ENCODE data around the gene ANKRD34C. TPM values are rescaled to one million over a fixed set of nuclear protein-coding genes. Genes with fewer than 3 reads are reported as not detected.

The ANKRD34C gene
- total and polyA plus RNA-seq, 9 of the 15 experiments (the other 6 are each of a cell fraction or from before 2014, with no cell fraction given) = 0.01 TPM; not detected in 8

- no peak for TF ChIP-seq JUN (IDR thresholded peaks at IDR 0.05; ENCODE audit: borderline replicate concordance, low read depth, low read length)
- no peak for TF ChIP-seq JUN (CRISPR knock-in tag; IDR thresholded peaks at IDR 0.05; ENCODE audit: borderline replicate concordance)
- TF ChIP-seq BRF2 (IDR thresholded peaks at IDR 0.05; ENCODE audit: borderline replicate concordance, insufficient read depth, insufficient read length) = no peak
- TF ChIP-seq YBX1 (IDR thresholded peaks at IDR 0.05) = no peak
- TF ChIP-seq RFX1 (IDR thresholded peaks at IDR 0.05) = no peak
- TF ChIP-seq SMAD3 (CRISPR knock-in tag; conservative IDR thresholded peaks at IDR 0.05) = no peak
- TF ChIP-seq, protein P1, sequence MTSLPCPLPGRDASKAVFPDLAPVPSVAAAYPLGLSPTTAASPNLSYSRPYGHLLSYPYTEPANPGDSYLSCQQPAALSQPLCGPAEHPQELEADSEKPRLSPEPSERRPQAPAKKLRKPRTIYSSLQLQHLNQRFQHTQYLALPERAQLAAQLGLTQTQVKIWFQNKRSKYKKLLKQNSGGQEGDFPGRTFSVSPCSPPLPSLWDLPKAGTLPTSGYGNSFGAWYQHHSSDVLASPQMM (CRISPR knock-in tag; IDR thresholded peaks at IDR 0.05) = no peak
- peak; percentile 98 for TF ChIP-seq VEZF1 (CRISPR knock-in tag; IDR thresholded peaks at IDR 0.05)
- TF ChIP-seq KAT7 (CRISPR knock-in tag; IDR thresholded peaks at IDR 0.05; ENCODE audit: borderline replicate concordance) = no peak
Observed at GRCh38 chr15:79310985-79311900, 28.7 kb downstream of the ANKRD34C start, which contains the start of gene TMED3 (continued).

Data from K562 (cell line).